ENCODE data around the gene FILIP1L.

FILIP1L gene

DNA sequence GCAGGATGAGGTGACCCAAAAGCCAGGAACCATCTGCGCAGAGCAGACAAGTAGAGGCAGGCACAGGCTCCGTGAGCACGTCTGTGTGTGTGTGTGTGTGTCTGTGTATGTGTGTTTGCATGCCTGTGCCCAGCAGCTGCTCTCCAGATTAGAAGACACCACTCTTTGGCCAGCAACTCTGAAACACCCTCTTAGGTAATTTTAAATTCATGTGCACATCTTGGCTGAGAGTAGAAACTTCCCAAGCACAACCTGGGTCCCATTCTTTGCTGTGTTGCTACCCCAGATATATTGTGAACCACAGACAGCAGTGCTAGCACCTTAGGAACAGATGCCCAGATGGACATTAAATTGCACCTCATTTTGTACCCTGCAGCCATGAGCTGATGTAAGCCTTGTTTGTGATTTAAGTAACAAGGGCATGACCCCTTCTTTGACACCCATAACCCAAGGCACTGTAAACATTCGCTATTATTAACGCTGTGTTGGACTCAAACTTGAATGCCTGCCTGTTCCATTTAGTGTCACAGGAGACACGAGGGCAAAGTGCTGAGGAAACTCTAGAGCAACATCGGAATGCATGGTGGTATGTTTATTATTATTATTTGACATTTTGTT, at the start of gene FILIP1L:
TSS of gene FILIP1L (minus strand) at position 89 of the 618 bp plus-strand sequence.
- DNase-seq (ENCODE audit: low read depth, low spot score) = no peak

DNA sequence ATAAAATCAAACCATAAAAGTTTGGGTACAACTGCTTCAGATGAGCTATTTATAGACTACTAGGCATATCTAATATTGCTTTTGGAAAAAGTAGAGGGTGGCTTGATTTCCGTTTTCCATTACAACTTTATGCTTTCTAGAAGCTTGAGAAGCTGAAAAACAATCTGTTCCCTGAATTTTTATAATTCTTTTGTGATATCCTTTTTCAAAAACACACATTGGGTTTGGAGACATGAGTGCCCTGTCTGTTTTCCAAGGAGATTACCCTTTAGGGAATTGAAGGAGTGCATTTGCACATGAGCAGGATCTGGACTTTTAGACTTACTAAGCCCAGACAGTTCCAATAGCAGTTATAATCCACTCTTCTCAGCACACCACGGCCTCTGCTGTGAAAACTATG, 49.5 kb upstream of the FILIP1L start:
- DNase-seq (ENCODE audit: low read depth, low spot score) = no peak

DNA sequence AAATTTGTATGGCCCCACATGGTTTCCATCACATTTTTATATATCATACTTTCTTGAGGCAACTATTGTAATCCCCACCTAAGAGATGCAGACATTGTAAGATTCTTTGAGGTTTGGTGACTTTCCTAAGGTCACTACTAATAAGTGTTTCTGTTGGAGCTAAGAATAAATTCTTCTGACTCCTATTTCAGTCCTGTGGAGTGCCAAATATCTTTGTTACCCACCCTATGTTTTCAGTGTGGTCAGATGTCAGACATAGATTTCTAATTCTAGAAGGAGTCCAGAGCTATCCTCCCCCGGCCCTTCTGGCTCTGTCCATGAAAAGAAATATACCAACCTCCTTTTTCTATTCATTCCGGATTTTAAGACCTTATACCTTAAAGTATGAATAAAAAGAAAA, 46.2 kb upstream of the FILIP1L start:
- no peak for DNase-seq (ENCODE audit: low read depth, low spot score)

DNA sequence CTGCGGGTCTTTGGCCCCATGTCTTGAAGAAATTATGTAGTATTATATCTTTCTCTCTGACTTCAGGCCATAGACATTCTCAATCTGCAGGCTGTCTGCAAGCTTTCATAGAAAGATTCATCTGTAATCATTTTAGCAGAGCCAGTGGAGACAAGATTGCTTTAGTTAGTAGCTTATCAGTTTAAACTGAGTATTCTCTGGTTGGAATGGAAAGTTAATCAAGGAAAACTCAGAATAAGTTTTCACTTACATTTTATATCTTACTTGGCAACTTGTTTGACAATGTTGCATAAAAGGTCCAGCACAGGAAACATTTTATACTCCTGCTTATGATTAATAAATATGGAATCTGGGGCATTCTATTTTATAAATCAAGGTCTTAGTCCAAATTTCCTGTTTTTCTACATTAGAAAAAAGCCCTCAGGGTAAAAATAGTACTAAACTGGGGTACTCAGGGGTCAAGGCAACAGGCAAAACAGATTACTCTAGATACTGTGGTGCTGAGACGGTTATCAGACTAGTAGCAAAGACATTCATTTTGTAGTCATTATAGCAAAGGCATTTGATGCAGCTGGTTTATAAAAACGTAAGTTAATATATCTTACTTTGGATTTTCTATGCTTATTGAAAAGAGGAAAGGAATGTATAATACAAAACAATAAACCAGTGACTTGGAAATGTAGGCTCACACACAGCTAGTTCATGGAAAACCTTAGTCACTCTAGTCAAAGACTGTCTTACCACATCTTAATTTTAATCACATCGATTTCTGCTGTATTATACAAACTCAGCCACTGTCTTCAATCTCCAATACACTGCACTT, 45.2 kb upstream of the FILIP1L start:
- no peak for DNase-seq (ENCODE audit: low read depth, low spot score)

DNA sequence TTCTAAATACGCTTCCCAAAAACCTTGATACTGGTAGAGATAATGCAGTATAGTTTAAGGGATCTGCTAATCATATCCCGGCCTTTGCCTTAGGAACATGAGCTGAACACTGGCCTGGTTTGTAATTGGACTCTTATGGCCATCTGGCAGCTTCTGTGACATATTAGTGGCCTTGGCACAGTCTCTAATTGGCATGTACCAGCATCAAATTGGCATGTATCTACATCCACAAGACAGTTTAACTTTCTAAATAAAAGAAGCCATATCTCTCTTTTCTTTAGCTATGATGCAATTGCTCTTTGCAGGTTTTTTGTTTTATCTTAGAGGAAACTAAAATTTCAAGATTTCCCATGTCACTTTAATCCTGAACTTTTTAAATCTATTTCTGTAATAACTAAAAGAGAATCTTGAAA, 44.6 kb upstream of the FILIP1L start:
- no peak for DNase-seq (ENCODE audit: low read depth, low spot score)

DNA sequence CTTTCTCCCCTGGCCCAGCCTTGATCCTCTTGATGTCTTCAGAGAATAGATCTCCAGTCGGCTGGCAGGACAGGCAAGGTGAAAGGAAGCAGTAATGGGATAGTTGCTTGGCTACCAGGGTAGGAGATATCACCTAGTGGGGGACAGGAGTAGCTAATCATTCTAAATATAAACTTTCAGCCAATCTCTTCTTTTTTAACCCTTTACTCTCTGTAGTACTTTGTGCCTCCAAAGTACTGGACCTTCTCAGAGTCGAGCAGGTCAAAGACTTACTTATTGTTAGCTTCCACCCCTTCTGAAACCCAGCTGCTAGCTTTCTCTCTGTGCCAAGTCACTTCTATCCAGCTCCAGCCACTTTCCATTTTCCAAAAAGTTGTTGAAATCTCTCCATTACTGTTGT, 43.4 kb upstream of the FILIP1L start:
- DNase-seq (ENCODE audit: low read depth, low spot score) = no peak

DNA sequence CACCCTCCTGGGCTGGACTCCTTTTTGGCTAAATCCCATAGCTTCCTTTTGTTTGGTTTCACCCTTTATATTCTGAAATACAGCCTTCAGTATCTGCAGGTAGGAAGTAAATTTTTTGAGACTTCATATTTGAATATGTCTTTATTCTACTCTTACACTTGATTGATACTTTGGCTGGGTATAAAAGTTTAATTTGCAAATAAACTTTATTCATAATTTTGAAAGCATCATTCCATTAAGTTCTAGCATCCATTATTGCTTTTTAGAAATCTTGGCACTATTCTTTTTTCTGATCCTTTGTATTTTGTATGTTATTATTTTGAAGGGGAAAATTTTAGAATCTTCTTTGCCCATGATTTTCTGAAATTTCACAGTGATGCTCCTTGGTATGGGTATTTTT, 41.3 kb upstream of the FILIP1L start:
- no peak for DNase-seq (ENCODE audit: low read depth, low spot score)

DNA sequence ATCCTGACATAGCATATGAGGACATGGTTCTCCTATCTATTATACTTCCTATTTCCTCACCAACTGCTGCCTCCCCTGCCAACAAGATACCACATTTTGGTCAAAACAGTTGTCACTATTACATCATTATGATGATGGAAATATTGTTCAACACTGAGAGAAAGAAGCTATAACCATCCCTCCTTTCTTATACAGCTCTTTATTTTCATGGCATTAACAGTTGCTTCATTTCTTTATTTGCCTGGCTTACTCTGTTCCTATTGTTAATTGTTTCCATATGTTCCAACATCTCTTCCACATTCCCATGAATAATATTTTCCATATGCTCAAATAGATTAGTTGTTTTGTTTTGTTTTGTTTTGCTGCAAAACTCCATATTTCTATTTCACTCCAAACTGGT, 40.8 kb upstream of the FILIP1L start:
- DNase-seq (ENCODE audit: low read depth, low spot score) = no peak

DNA sequence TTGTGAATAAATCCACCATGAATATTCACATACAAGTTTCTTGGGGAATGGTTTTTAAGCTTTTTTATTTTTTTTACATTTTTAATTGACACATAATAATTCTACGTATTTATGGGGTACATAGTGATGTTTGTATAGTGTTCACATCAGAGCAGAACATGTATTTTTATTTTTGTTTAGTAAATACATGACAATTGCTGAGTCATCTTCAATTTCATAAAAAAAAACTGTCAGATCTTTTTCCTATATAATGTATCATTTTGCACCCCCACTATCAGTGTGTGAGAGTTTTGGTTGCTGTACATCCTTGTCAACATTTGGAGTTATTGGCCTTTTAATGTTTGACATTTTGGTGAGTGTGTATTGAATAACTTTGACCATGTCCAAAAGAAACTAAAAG, 39.9 kb upstream of the FILIP1L start:
- DNase-seq (ENCODE audit: low read depth, low spot score) = no peak

DNA sequence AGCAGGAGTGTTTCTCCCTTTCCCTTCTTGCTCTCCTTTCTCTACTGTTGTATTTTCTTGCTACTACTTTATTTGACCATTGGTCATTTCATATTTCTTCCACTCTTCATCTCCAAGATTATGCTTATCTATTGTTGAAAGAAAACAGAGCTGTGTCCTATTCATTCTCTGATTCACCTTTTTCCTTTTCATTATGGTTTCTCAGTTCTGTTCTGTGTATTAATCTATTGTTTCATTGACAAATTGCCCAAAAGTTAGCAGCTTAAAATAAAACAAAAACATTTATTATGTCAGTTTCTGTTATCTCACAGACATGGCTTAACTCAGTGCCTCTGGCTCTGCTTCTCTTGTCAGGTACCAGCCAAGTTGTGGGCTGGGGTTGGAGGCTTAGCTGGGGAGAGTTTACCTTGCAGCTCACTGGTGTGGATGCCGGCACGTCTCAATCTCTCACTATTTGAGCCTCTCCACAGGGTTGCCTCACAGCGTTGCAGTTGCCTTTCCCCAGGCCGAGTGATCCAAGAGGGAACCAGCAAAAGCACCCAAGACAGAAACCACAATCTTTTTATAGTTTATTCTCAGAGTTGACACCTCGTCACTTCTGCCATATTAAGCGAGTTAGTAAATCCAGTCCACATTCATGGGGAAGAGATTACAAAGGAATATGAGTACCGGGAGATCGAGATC, 36.9 kb upstream of the FILIP1L start:
- DNase-seq (ENCODE audit: low read depth, low spot score) = no peak

DNA sequence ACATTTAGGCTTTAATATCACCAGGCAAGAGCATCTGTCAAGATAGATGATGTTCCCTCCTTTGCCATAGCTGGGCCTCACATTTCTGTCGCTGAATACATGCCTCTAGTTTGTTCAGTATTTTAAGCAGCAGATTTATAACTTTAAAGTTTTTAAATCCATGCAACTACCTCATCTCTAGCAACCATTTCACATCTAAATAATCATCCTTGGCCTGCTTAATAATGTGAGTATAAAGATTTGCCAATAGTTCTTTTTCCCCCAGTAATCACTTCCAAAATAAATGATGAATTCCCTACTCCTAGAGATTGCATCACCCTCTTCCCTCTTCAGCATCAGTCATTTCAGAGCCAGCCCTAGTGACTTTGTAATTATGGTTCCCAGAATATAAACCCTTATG, 36.2 kb upstream of the FILIP1L start:
- DNase-seq (ENCODE audit: low read depth, low spot score) = no peak

DNA sequence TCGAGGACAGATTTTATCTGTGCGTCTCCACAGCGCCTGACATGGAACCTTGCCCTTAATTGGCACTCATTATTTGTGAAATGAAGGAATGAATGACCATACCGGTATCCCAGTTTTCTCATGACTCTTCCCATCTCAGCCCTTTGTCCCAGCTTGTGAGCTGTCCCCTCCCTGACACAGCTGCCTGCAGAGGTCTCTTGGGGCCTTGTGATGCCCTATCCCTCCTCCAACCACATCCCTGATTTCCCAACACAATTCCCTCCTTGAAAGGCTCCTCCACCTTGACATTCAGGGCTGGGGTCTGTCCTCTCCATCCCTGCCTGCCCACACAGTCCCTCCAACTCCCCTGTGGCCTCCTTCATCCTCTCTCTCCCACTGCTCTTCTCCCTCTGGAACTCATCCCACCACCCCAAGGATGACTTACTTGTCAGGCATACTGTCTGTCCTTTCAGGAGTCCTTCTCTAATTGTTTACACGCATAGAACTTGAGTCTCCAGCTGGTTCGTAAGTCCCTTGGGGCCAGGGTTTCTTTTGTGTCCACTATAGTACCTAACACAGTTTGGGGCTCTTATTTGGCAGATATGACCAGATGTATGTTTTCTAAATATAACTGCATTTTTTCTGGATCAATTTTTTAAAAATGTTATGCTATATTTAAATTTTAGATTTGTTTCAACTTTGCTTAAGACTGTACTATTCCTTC, 35.6 kb upstream of the FILIP1L start:
- DNase-seq (ENCODE audit: low read depth, low spot score) = no peak

DNA sequence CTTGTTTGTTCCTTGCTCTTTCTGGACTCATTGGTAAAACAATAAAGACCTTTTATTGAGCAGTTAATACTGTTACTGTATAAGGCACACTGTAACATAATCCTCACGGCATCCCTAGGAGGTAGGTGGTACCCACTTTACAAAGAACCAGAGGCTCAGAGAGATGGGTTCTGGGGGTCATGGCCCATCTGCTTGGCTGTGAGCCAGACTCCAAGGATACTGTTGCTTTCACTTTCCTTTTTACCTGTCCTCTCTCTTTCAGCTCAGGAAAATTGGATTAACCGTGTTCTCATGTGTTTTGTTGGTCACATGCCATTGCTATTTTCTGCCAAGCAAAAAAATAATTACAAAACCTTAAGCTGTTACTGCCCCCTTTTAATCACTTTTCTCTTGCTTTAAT, 34.8 kb upstream of the FILIP1L start:
- no peak for DNase-seq (ENCODE audit: low read depth, low spot score)

DNA sequence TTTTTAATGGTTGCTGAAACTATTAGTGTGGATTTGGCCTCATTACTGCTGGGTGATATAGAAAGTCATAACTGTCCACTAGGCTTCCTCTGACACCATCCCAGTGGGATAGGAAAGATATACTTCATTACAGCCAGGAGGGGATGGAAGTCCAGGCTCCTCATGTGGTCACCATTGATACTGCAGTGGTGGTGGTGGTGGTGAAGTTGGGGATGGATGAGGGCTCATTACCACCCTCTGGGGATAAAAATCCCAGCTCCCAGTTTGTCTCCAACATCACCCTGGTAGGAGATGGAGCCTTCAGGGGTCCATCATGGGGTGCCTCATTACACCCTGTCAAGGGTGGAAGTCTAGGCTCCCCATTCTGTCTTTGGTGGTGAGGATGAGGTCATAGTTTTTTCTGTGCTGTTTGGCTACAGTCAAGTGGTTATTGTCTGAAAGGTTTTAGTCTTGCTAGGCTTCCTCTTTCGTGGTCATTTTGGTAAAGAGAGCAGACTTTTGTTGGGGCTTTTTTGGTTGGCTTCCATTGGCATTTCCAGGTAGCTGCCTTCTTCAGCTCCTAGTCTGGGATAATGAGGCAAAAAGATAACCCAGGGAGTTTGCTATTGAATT, 30.1 kb upstream of the FILIP1L start:
- DNase-seq (ENCODE audit: low read depth, low spot score) = no peak

DNA sequence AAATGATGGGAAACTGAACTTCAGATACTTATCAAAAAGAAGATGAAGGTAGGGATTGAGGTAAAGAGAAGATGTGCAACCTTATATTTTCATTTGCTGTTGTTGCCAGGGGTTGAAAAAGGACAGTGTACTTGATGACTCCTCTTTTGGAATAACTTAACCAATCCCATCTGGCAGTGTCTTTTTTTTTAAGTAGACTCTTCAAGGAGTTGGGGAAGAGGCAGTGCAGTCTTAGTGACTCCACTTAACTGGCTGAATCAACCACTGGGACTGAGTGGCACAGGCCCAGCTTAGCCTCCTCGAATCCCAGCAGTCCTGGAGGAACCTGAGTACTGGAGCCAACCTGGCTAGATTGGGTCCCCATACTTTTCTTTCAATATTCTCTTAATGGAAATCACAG, 27.3 kb upstream of the FILIP1L start:
- no peak for DNase-seq (ENCODE audit: low read depth, low spot score)

DNA sequence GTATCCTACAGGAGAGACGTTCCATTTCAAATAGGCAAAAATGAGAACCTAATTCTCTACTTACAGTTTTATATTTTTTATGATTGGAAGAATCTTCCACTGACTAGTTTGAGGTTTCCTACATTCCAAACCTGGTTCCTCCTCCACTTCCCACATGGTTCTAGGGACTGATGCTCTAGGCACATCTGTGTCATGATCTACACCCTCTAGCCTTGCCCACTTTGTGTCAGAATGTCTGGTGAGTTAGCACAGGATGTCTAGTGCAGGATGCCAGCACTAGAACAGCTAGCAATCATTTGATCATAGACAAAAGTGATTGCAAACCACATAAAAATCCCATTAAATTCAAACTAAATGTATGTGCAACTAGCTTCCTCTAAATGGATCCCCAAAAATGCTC, 26.7 kb upstream of the FILIP1L start:
- DNase-seq (ENCODE audit: low read depth, low spot score) = no peak

DNA sequence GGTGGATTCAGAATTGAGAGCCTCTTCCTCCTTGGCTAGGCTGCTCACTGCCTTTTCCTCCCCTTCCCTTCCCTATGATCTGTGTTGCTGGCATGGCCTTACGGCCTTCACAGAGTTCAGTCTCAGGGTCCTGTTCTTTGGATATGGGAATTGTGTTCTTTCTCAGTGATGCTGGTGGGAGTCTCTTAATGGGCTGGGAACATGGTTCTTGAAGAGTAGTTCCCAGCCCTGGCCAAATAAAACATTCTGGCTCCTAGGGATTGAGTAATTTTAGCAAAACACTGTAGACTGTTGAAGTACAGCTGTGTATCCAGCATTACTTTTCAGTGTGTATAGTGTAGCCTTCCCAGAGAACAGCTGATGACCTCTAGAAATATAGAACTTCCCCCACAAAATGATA, 22.6 kb upstream of the FILIP1L start:
- DNase-seq (ENCODE audit: low read depth, low spot score) = no peak

DNA sequence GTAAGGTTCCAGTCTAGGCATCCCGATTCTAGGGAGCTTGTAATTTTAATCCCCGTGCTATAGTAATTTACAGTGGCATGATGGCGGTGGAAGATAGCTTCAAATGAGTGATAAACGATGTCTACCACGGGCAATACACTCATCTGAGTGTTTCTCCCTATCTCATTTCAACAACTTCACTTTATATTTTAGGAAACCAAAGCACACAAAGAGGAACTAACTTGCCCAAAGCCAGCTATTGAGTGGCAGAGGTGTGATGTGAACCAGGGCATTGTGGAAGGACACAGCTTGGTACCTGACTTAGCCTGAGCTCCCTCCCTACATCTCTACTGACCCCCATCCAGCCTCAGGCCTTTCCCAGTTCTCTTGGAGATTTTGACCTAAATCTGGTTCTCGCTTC, 16.9 kb upstream of the FILIP1L start:
- DNase-seq (ENCODE audit: low read depth, low spot score) = no peak

DNA sequence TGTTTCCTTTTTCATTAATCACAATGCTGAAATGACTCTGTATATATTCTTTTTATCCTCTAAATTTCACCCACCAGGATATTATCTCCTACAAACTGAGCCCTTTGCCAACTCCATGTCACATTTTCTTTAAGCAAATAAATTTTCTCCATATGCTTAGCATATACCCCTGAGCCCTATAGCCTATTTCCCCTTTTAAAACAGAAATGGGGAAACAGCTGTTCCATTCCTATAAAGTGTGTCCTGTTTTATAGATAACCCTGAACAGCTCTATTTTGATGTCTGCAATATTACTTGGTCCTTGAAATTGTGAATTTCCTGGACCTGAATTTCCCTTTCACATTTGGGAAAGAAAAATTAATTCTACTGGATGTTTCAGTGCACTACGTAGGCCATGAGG, 15.6 kb upstream of the FILIP1L start:
- DNase-seq (ENCODE audit: low read depth, low spot score) = no peak

DNA sequence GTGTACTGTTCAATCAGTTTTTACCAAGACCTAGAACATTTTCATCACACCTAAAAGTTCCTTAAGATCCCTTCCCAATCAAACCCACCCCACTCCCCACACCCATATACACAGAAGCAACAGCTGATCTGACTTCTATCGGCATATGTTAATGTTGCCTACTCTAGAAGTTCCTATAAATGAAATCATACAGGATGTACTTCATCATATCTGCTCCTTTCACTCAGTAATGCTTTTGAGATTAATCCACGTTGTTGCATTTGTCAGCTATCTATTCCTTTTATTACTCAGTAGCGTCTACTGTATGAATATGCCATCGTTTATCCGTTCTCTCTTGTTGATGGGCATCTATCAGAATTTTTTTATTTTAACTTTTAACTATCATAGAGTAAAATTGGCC, 14.3 kb upstream of the FILIP1L start:
- no peak for DNase-seq (ENCODE audit: low read depth, low spot score)

DNA sequence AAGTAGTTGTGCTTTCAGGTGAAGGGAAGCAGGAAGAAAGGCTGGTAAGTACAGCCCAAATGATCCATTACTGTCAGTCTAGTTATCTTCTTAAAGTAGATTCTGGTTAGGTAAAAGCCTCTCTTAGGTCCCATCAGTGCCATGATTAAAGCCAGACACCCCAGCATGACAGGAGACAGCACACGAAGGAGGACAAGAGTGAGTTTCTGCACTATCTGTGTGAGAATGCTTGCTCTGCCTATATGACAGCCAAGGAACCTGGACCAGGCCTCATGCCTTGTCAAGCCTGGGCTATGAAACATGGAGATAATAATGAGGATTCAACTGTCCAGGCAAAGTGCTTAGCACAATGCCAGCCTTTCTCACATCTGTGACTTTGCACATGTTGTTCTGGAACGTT, 13.5 kb upstream of the FILIP1L start:
- DNase-seq (ENCODE audit: low read depth, low spot score) = no peak
